ENCODE data around the gene LILRB2. TPM values are rescaled to one million over a fixed set of nuclear protein-coding genes. Genes with fewer than 3 reads are reported as not detected.

Gene LILRB2
- total and polyA plus RNA-seq, 9 of the 15 experiments (the other 6 are each of a cell fraction or from before 2014, with no cell fraction given): not detected

GRCh38 chr19:54233941-54234340, 47.0 kb downstream of the LILRB2 start:
- no peak for DNase-seq (ENCODE audit: extremely low read depth in 1 of 4, low spot score in 3 of 4)
- no TSS peak for BruUV-seq (replicated peaks)
- no peaks in the 10 kb centered on the region for H3K9me3 ChIP-seq (replicated peaks; ENCODE audit: control insufficient read depth, insufficient read depth, low read depth, low read length)
- no peaks in the 10 kb centered on the region for H3K36me3 ChIP-seq (ENCODE audit: control insufficient read depth, insufficient read depth, low read length)
- in situ Hi-C loops (cut with MboI) (no loop called here), intact Hi-C loops (cut with micrococcal nuclease) (loop anchor here (5.0 kb wide), 1 partner anchor 47 kb away; the partner anchor contains the start of gene MBOAT7)
- H3K9me1 ChIP-seq (ENCODE audit: control insufficient read depth, insufficient read depth, low read length): no peaks in the 10 kb centered on the region
- H3K4me1 ChIP-seq (replicated peaks in 1 of 2; ENCODE audit: control insufficient read depth in 2 of 2, insufficient read depth in 2 of 2, low read length in 2 of 2): peaks cover 4 to 6% of the 10 kb centered on the region in 2 experiments; a peak in 4 of 5 replicates
- no peak for TF ChIP-seq ARNT (IDR thresholded peaks at IDR 0.05)
- TF ChIP-seq, protein P1, sequence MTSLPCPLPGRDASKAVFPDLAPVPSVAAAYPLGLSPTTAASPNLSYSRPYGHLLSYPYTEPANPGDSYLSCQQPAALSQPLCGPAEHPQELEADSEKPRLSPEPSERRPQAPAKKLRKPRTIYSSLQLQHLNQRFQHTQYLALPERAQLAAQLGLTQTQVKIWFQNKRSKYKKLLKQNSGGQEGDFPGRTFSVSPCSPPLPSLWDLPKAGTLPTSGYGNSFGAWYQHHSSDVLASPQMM (CRISPR knock-in tag; IDR thresholded peaks at IDR 0.05): no peak
- TF ChIP-seq, protein P2, sequence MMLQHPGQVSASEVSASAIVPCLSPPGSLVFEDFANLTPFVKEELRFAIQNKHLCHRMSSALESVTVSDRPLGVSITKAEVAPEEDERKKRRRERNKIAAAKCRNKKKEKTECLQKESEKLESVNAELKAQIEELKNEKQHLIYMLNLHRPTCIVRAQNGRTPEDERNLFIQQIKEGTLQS (IDR thresholded peaks at IDR 0.05): no peak
- TF ChIP-seq, protein P2 (CRISPR knock-in tag; conservative IDR thresholded peaks at IDR 0.05): no peak
- TF ChIP-seq, protein P3, sequence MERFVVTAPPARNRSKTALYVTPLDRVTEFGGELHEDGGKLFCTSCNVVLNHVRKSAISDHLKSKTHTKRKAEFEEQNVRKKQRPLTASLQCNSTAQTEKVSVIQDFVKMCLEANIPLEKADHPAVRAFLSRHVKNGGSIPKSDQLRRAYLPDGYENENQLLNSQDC (CRISPR knock-in tag; IDR thresholded peaks at IDR 0.05): no peak
- TF ChIP-seq, protein P4, sequence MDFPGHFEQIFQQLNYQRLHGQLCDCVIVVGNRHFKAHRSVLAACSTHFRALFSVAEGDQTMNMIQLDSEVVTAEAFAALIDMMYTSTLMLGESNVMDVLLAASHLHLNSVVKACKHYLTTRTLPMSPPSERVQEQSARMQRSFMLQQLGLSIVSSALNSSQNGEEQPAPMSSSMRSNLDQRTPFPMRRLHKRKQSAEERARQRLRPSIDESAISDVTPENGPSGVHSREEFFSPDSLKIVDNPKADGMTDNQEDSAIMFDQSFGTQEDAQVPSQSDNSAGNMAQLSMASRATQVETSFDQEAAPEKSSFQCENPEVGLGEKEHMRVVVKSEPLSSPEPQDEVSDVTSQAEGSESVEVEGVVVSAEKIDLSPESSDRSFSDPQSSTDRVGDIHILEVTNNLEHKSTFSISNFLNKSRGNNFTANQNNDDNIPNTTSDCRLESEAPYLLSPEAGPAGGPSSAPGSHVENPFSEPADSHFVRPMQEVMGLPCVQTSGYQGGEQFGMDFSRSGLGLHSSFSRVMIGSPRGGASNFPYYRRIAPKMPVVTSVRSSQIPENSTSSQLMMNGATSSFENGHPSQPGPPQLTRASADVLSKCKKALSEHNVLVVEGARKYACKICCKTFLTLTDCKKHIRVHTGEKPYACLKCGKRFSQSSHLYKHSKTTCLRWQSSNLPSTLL (IDR thresholded peaks at IDR 0.05): no peak
- TF ChIP-seq SMAD1 (IDR thresholded peaks at IDR 0.05; ENCODE audit: low read depth, low read length, partially characterized antibody): no peak
- TF ChIP-seq TGIF2 (CRISPR knock-in tag; IDR thresholded peaks at IDR 0.05): no peak
- TF ChIP-seq POLR2AphosphoS2 (IDR thresholded peaks at IDR 0.05; ENCODE audit: low read length): no peak
- H2AFZ ChIP-seq (ENCODE audit: low read depth, low read length): no peak overlapping the region
- no peaks in the 10 kb centered on the region for H4K20me1 ChIP-seq (replicated peaks; ENCODE audit: control insufficient read depth, insufficient read depth, low read length)
- H3K4me2 ChIP-seq (ENCODE audit: insufficient read depth, low read length): no peak overlapping the region
- no peak overlapping the region for H3K9ac ChIP-seq (ENCODE audit: insufficient read depth in 1 of 2, low read depth in 2 of 2, low read length in 2 of 2)
- ChIA-PET CTCF (ENCODE audit: low intra/inter-chr PET ratio) (no interaction called here), POLR2A (interaction anchor here (0.8 to 1.2 kb wide), 3 partner anchors 13 to 33 kb away, joined by 3 to 5 read pairs (median 3); no protein-coding TSS in a partner anchor)
- H3K27me3 ChIP-seq (ENCODE audit: control insufficient read depth in 2 of 2, insufficient read depth in 2 of 2, low read length in 2 of 2): peaks cover 19 to 48% of the 10 kb centered on the region in 2 experiments; a peak in 4 of 5 replicates
- no peak overlapping the region for H3K27ac ChIP-seq (ENCODE audit: extremely low read depth, low read depth, low read length)
- FAIRE-seq: no peak
- no peaks in the 10 kb centered on the region for H3K79me2 ChIP-seq (ENCODE audit: control insufficient read depth, insufficient read depth, low read length)
- 1% methylated on average over 5 of the region's 5 CpGs for WGBS (ENCODE audit: insufficient coverage, low coverage, missing lambda C conversion rate)
- no peak overlapping the region for H3K4me3 ChIP-seq
- ATAC-seq: no peak
